Activated T-cell treated with anti-CD3 and anti-CD28 coated beads, Interleukin-2, amount 50 U/mL, for 48 hours (primary cell): Measurements from ENCODE around the gene NECAB2.

Experiments used
- DNase-seq, 2 experiments: peaks; one replicate each; pipeline ENCODE4 v3.0.0-alpha.2; 2020

Gene NECAB2

GRCh38 chr16:83967838-83968305 is at the start of gene NECAB2:
Gene NECAB2, plus strand, starts transcription at chr16:83968244. Its CDS starts 405 bp downstream, at chr16:83968649.
- DNase-seq, result peak in 1 of 2 experiments; percentile 52

GRCh38 chr16:83920894-83921491 is 47.1 kb upstream of the NECAB2 start:
- DNase-seq, result no peak

- DNase-seq, result no peak
Measured at GRCh38 chr16:83923581-83924365, 44.3 kb upstream of the NECAB2 start.

GRCh38 chr16:83924686-83925085 is 43.4 kb upstream of the NECAB2 start:
- no peak for DNase-seq

GRCh38 chr16:83925095-83925905 is 42.7 kb upstream of the NECAB2 start:
- no peak for DNase-seq

- DNase-seq, result no peak
Measured at GRCh38 chr16:83925957-83926725, 41.9 kb upstream of the NECAB2 start.

- peak; percentile 77 to 82 for DNase-seq
Measured at GRCh38 chr16:83926726-83927397, 41.2 kb upstream of the NECAB2 start.

- no peak for DNase-seq
Measured at GRCh38 chr16:83928341-83929055, 39.5 kb upstream of the NECAB2 start.

GRCh38 chr16:83929811-83930555 is 38.1 kb upstream of the NECAB2 start:
- no peak for DNase-seq

- DNase-seq, result no peak
Measured at GRCh38 chr16:83930730-83931500, 37.1 kb upstream of the NECAB2 start.

GRCh38 chr16:83931556-83931955 is 36.5 kb upstream of the NECAB2 start:
- no peak for DNase-seq

- no peak for DNase-seq
Measured at GRCh38 chr16:83932304-83932703, 35.7 kb upstream of the NECAB2 start.

- no peak for DNase-seq
Measured at GRCh38 chr16:83932955-83933673, 34.9 kb upstream of the NECAB2 start.

- DNase-seq, result no peak
Measured at GRCh38 chr16:83933885-83934683, 34.0 kb upstream of the NECAB2 start.

- DNase-seq, result no peak
Measured at GRCh38 chr16:83934684-83934977, 33.4 kb upstream of the NECAB2 start.

- DNase-seq, result no peak
Measured at GRCh38 chr16:83935005-83935857, 32.8 kb upstream of the NECAB2 start.

GRCh38 chr16:83935858-83936255 is 32.2 kb upstream of the NECAB2 start:
- no peak for DNase-seq
